ENCODE data around the gene GMEB2. TPM values are rescaled to one million over a fixed set of nuclear protein-coding genes. Genes with fewer than 3 reads are reported as not detected.

Gene GMEB2
- total RNA-seq, 1 experiment from 2014 or later, result 14.3 TPM

GRCh38 chr20:63659370-63659769 is 32.5 kb upstream of the GMEB2 start:
- no peaks in the 10 kb centered on the region for H3K79me2 ChIP-seq (ENCODE audit: insufficient read depth, low read length)
- no peaks in the 10 kb centered on the region for H4K20me1 ChIP-seq (ENCODE audit: control insufficient read depth, insufficient read depth, insufficient read length)
- no peak for DNase-seq
- no peaks in the 10 kb centered on the region; the same call in 1 of the 2 replicates for H3K4me1 ChIP-seq (ENCODE audit: insufficient read depth, low read length)
- Mint-ChIP-seq H3K27ac (peak overlapping the region in 1 of 3 experiments; percentile 49; a peak in 1 of 7 replicates), H3K27me3 (ENCODE audit: low read depth) (no peaks in the 10 kb centered on the region), H3K36me3 (ENCODE audit: insufficient read depth in 1 of 3, low read depth in 3 of 3) (peaks cover 9 to 32% (median 29%) of the 10 kb centered on the region in 3 experiments; a peak in 6 of 7 replicates), H3K9me3 (no peaks in the 10 kb centered on the region), H3K4me3 (peak overlapping the region; percentile 95 to 97), H3K4me1 (peaks cover 12 to 22% of the 10 kb centered on the region in 2 experiments)
- no peak for TF ChIP-seq CTCF (conservative IDR thresholded peaks at IDR 0.05)
- H3K23ac ChIP-seq (ENCODE audit: insufficient read length, low read depth, low read length), result no peak overlapping the region
- H3K56ac ChIP-seq (ENCODE audit: insufficient read length, low read depth, low read length), result no peak overlapping the region
- no peak overlapping the region for H2BK12ac ChIP-seq (ENCODE audit: insufficient read length, low read depth, low read length)
- H3K27ac ChIP-seq (ENCODE audit: insufficient read length, low read depth, low read length), result no peak overlapping the region
- no peak overlapping the region for H2BK20ac ChIP-seq (ENCODE audit: low read depth, low read length, poor library complexity, severe bottlenecking)
- H3K23me2 ChIP-seq (ENCODE audit: insufficient read length, low read depth, low read length, poor library complexity, severe bottlenecking), result peaks cover 7% of the 10 kb centered on the region
- H3K27me3 ChIP-seq (ENCODE audit: insufficient read depth, low read length), result no peaks in the 10 kb centered on the region; the same call in 1 of the 2 replicates
- no peak overlapping the region for H2BK15ac ChIP-seq (ENCODE audit: low read depth, low read length)
- no peak overlapping the region for H3T11ph ChIP-seq (ENCODE audit: low read length)
- no peak overlapping the region for H3K4ac ChIP-seq (ENCODE audit: low read depth, low read length)
- H3K14ac ChIP-seq (ENCODE audit: insufficient read depth, low read length), result no peak overlapping the region
- no peak overlapping the region for H2AFZ ChIP-seq (ENCODE audit: low read length)
- WGBS (ENCODE audit: extremely low coverage, insufficient read length, low lambda C conversion rate), result no CpG with 5 or more reads among the region's 13 CpGs
- no peaks in the 10 kb centered on the region for H3K79me1 ChIP-seq (ENCODE audit: insufficient read depth, low read depth, low read length, poor library complexity, severe bottlenecking)
- no peak overlapping the region for H4K8ac ChIP-seq (replicated peaks; ENCODE audit: insufficient read length, low read depth, low read length)
- no peak overlapping the region for H3K9ac ChIP-seq (ENCODE audit: extremely low read depth, insufficient read length, low read length)
- no peak overlapping the region for H4K5ac ChIP-seq (ENCODE audit: insufficient read length, low read depth, low read length)
- no peak overlapping the region for H2AK5ac ChIP-seq (ENCODE audit: insufficient read length, low read length)
- no peaks in the 10 kb centered on the region for H3K9me3 ChIP-seq (ENCODE audit: control insufficient read depth, low read depth, low read length)
- no peak overlapping the region for H2BK5ac ChIP-seq (ENCODE audit: insufficient read length, low read length)
- no peak overlapping the region for H3K18ac ChIP-seq (ENCODE audit: insufficient read length, low read depth, low read length)
- H2BK120ac ChIP-seq (ENCODE audit: low read depth, low read length, poor library complexity, severe bottlenecking), result no peak overlapping the region
- peak overlapping the region; percentile 80 for H3K4me2 ChIP-seq (ENCODE audit: insufficient read depth, insufficient read length, low read length)
- H4K91ac ChIP-seq (ENCODE audit: insufficient read length, low read depth, low read length), result no peak overlapping the region
